Measurements from ENCODE around the gene ATP8B4.

DNA sequence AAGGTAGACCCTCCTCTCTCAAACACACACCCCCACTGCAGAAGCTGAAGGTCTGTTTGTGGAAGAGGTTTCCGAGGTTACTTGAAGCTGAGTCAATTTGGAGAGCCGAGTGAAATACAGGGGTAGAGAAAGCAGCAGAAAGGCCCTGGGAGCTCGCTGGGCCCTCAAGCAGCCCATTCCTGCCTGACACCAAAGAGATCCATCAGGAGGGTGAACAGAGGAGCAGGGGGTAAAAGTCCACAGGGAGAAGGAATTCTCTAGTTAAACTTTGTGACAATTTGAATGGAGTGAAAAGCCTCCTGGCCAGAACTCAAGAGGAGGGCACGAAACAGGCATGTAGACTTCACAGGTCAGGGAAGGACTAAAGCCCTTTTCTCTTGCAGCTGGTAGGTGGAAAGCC, 49.3 kb upstream of the ATP8B4 start:
- TF ChIP-seq CTCF (IDR thresholded peaks at IDR 0.05) = no peak
- TF ChIP-seq POLR2A (IDR thresholded peaks at IDR 0.05) = no peak
